ENCODE results near the gene RNF112.

DNA sequence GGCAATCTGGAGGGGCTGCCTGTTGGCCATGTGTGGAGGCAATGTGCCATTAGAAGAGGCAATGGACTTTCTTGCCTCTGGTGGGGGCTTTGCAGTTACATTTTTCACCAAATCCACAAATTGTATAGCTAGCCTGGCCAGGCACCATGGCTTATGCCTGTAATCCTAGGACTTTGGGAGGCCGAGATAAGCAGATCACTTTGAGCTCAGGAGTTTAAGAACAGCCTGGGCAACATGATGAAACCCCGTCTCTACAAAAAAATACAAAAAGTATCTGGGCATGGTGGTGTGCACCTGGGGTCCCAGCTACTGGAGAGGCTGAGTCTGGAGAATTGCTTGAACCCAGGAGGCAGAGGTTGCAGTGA, 2.7 kb upstream of the RNF112 start:
- TF ChIP-seq EP300 (conservative IDR thresholded peaks at IDR 0.05; ENCODE audit: poor library complexity, severe bottlenecking) (no peak), EZH2 (IDR thresholded peaks at IDR 0.05; ENCODE audit: borderline replicate concordance, insufficient read depth, low read length, poor library complexity, severe bottlenecking) (no peak), RAD21 (conservative IDR thresholded peaks at IDR 0.05) (no peak), TAF1 (IDR thresholded peaks at IDR 0.05; ENCODE audit: low read depth) (no peak), MXI1 (conservative IDR thresholded peaks at IDR 0.05; ENCODE audit: poor library complexity, severe bottlenecking) (no peak), SMC3 (conservative IDR thresholded peaks at IDR 0.05; ENCODE audit: poor library complexity) (no peak)
- TF ChIP-seq, protein P1, sequence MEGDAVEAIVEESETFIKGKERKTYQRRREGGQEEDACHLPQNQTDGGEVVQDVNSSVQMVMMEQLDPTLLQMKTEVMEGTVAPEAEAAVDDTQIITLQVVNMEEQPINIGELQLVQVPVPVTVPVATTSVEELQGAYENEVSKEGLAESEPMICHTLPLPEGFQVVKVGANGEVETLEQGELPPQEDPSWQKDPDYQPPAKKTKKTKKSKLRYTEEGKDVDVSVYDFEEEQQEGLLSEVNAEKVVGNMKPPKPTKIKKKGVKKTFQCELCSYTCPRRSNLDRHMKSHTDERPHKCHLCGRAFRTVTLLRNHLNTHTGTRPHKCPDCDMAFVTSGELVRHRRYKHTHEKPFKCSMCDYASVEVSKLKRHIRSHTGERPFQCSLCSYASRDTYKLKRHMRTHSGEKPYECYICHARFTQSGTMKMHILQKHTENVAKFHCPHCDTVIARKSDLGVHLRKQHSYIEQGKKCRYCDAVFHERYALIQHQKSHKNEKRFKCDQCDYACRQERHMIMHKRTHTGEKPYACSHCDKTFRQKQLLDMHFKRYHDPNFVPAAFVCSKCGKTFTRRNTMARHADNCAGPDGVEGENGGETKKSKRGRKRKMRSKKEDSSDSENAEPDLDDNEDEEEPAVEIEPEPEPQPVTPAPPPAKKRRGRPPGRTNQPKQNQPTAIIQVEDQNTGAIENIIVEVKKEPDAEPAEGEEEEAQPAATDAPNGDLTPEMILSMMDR (IDR thresholded peaks at IDR 0.05; ENCODE audit: poor library complexity, severe bottlenecking): no peak
- TF ChIP-seq, protein P2, sequence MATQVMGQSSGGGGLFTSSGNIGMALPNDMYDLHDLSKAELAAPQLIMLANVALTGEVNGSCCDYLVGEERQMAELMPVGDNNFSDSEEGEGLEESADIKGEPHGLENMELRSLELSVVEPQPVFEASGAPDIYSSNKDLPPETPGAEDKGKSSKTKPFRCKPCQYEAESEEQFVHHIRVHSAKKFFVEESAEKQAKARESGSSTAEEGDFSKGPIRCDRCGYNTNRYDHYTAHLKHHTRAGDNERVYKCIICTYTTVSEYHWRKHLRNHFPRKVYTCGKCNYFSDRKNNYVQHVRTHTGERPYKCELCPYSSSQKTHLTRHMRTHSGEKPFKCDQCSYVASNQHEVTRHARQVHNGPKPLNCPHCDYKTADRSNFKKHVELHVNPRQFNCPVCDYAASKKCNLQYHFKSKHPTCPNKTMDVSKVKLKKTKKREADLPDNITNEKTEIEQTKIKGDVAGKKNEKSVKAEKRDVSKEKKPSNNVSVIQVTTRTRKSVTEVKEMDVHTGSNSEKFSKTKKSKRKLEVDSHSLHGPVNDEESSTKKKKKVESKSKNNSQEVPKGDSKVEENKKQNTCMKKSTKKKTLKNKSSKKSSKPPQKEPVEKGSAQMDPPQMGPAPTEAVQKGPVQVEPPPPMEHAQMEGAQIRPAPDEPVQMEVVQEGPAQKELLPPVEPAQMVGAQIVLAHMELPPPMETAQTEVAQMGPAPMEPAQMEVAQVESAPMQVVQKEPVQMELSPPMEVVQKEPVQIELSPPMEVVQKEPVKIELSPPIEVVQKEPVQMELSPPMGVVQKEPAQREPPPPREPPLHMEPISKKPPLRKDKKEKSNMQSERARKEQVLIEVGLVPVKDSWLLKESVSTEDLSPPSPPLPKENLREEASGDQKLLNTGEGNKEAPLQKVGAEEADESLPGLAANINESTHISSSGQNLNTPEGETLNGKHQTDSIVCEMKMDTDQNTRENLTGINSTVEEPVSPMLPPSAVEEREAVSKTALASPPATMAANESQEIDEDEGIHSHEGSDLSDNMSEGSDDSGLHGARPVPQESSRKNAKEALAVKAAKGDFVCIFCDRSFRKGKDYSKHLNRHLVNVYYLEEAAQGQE (IDR thresholded peaks at IDR 0.05; ENCODE audit: borderline replicate concordance): no peak

Measured in neural cell (in vitro differentiated cells).